ENCODE data around the gene SLC43A2.
"Not testable (repeated sequence)": the region's sequence is repeated elsewhere in the genome, so short reads cannot be mapped to it uniquely, and the experiment has no call there.

Gene SLC43A2

DNA sequence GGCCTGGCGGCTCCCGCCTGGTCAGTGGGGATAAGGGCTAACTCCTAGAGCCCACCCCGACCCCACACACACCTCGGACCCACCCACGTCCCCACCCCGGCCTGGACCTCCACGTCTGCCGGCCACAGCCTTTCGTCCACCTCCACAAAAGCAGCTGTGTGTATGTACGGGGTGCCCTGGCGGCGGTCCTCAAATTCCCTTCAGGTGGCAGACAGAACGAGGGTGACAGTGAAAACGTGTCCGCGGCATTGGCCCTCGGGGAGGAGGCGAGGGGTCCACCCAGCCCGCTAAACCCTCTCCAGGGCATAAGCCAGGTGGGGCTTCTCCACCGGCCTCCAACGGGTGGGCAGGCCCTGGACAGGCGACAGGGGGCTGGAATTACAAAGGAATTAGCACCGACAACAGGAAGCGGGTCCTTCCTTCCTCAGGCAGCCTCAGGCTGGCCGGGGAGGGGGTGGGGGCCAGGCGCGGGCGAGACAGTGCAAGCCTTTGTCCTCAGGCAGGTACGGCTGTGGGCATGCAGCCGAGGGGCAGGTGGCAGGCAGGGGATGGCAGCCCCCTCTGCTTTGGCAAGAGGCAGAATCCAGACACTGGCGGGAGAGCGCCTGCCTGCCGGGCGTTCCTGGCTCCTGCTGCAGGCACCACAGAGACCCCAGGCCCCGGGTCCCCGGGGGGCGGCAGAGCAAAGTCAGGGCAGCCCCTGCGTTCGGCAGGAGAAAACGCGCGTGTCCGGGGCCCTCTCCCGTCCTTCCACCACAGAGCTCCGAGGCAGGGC lies 53.8 kb downstream of the SLC43A2 start:
- H3K4me3 ChIP-seq (replicated peaks; ENCODE audit: low read depth, low read length) = no peak overlapping the region
- DNase-seq (ENCODE audit: extremely low read depth, low read depth) = no peak
- TF ChIP-seq, protein P1, sequence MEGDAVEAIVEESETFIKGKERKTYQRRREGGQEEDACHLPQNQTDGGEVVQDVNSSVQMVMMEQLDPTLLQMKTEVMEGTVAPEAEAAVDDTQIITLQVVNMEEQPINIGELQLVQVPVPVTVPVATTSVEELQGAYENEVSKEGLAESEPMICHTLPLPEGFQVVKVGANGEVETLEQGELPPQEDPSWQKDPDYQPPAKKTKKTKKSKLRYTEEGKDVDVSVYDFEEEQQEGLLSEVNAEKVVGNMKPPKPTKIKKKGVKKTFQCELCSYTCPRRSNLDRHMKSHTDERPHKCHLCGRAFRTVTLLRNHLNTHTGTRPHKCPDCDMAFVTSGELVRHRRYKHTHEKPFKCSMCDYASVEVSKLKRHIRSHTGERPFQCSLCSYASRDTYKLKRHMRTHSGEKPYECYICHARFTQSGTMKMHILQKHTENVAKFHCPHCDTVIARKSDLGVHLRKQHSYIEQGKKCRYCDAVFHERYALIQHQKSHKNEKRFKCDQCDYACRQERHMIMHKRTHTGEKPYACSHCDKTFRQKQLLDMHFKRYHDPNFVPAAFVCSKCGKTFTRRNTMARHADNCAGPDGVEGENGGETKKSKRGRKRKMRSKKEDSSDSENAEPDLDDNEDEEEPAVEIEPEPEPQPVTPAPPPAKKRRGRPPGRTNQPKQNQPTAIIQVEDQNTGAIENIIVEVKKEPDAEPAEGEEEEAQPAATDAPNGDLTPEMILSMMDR (IDR thresholded peaks at IDR 0.05; ENCODE audit: low read depth, low read length, missing control alignments) = no peak

DNA sequence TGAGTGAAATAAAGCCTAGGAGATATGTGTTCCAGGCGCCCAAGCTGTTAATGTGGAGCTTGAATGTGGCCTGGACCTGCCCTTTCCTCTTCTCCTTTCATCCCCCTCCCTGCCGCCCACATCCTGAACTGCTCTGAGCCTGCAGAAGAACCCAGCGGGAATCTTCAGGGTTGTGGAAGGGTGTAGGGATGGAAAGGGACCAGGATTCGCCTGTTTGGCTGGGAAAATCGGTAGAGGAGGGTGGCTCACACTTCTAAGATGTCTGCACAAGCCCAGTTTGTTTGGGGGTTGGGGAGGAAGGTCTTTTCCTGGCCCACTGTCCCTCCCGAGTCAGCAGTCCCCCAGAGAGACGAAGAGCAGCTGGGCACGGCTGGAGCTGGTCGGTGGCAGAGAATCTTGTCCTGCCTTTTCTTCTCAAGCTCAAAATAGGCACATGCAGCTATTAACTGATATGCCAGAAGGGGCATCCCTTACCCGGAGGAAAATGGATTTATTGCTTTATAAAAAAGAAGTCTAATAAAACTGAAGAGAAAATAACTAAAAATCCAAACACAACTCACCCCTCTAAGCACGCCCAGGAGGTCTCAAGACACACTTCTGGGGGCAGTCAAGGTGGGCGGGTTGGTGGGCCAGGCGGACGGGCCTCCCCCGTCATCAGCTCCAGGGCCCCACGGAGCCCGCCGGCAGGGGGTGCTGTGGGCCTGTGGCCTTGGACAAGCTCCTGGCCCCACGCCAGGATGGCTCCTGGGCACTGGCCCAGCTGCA lies 54.5 kb downstream of the SLC43A2 start:
- TF ChIP-seq, protein P1 (IDR thresholded peaks at IDR 0.05; ENCODE audit: low read depth, low read length, missing control alignments) = peak; percentile 91
- no peak overlapping the region for H3K4me3 ChIP-seq (replicated peaks; ENCODE audit: low read depth, low read length)
- no peak for DNase-seq (ENCODE audit: extremely low read depth, low read depth)

DNA sequence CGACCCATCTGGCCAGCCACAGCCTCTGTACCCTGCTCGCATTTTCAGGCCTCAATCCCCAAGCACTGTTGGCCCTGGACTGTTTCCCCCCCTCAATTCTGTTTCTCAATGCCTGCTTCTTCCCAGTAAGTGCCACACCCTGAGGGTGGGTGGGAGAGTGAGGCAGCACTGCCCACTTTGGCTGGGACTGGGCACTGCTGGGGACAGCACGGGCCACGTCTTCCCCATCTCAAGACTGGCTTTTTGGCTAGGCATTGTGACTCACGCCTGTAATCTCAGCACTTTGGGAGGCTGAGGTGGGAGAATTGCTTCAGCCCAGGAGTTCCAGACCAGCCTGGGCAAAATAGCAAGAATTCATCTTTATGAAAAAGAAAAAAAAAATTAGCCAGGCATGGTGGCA lies 56.0 kb downstream of the SLC43A2 start:
- DNase-seq (ENCODE audit: extremely low read depth, low read depth); H3K4me3 ChIP-seq (replicated peaks; ENCODE audit: low read depth, low read length): not testable (repeated sequence)

DNA sequence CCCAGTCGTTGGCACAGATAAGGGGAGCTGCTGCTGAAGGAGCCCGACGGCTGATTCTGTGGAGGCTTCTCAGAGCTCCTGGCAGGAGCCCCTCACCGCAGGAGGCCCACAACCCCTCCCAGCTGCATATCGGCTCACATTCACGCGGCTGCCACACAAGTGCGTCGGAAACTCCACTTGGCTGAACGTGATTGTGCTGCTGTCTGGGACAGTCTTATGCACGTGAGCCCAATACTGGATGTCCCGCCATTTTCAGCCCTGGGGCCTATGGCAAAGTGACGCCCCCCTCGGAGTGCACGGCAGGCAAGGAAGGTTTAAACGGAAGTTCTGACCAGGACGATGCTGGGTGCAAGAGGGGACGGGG lies 57.3 kb downstream of the SLC43A2 start:
- TF ChIP-seq, protein P1 (IDR thresholded peaks at IDR 0.05; ENCODE audit: low read depth, low read length, missing control alignments) = no peak

DNA sequence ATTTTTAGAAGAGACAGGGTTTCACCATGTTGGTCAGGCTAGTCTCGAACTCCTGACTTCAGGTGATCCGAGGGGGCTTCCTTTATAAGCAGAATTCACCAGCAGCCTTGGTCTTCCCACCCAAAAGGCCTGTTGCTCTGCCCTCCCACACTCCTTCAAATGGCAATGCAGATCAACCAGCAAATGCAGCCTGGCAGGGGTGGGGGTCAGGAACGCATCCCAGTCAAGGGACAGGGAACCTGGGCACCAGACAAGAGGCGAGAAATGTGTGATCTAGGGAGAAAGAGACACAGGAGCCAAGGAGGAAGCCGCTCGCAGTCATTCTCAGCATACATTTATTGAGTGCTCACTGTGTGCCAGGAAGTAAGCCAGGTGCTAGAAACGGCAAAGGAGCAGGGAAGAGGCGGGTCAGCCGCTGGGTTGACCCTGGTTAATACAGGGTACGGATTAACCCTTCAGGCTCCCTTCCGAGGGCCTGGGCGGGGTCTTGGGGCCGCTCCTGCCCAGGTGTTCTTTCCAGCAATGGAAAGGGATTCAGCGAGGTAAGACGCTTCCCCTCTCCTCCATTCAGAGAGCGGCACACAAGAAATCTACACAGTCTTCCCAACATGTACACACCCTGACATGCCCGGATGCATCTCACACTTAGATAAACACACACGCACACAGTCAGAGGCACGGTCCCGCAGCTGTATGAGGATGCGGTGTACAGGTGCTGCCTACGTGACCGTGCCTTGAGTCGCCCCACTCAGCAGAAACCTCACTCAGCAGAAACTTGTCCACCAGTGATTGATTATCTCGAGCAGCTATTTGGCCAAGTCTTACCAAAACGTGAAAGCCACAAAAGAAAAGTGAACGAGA lies 59.5 kb downstream of the SLC43A2 start:
- DNase-seq (ENCODE audit: extremely low read depth, low read depth) = no peak
- TF ChIP-seq, protein P1 (IDR thresholded peaks at IDR 0.05; ENCODE audit: low read depth, low read length, missing control alignments) = no peak
- H3K4me3 ChIP-seq (replicated peaks; ENCODE audit: low read depth, low read length) = no peak overlapping the region

More for the DNA sequence above, 57.3 kb downstream of the SLC43A2 start:
- DNase-seq (ENCODE audit: extremely low read depth, low read depth) = no peak
- no peak overlapping the region for H3K4me3 ChIP-seq (replicated peaks; ENCODE audit: low read depth, low read length)

DNA sequence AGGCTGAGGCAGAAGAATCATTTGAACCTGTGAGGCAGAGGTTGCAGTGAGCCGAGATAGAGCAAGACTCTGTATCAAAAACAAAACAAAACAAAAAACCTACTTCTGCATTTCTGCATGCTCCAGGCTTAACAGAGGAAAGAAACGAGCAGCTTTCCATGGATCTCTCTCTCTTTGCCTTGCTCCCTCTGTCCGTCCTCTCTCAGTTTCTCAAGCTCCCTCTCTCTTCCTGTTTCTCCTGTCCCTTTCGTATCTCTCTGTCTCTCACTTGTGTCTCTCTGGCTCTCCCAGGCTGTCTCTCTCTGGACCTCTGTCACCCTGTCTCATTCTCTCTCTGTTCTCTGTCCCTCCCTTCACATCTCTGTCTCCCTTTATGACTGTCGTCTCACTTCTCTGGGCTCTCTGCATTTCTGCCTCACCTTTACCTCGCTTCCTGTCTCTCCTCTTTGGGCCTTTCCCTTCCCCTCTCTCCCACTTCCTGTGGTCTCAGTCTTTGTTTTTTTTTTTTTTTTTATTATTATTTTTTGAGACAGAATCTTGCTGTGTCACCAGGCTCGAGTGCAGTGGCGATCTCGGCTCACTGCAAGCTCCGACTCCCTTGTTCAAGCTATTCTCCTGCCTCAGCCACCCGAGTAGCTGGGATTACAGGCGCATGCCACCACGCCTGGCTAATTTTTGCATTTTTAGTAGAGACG lies 62.0 kb downstream of the SLC43A2 start:
- no peak for DNase-seq (ENCODE audit: extremely low read depth, low read depth)
- TF ChIP-seq, protein P1 (IDR thresholded peaks at IDR 0.05; ENCODE audit: low read depth, low read length, missing control alignments) = no peak
- no peak overlapping the region for H3K4me3 ChIP-seq (replicated peaks; ENCODE audit: low read depth, low read length)

Measured in HFF-Myc (cell line).